Measurements from ENCODE around the gene PPP1R10.

DNA sequence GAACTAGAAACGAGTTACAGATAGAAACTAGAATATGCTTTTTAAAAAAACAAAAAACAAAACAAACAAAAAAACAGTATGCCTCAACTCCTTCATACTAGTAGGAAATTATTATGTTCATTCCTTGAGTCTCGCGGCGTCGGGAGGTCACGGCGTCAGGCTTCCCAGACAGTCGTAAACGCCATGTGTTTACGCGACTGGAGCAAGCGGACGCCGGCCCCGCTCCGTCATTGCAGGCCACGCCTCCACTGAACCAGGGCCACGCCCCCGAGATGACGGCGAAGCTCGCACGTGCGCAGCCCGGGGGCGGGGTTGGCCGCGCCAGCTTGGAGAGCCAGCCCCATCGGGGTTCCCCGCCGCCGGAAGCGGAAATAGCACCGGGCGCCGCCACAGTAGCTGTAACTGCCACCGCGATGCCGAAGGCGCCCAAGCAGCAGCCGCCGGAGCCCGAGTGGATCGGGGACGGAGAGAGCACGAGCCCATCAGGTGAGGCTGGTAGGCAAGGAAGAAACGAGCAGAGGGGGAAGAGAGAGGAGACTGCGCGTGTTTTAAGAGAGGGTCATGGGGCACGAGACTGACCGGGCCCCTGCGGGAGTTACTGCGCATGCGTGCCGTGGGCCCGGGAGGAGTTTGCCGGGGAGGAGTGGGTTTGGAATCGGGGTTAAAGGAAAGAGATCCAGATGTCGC lies 45.8 kb downstream of the PPP1R10 start, which contains the start of gene ABCF1:
- TF ChIP-seq, protein P1, sequence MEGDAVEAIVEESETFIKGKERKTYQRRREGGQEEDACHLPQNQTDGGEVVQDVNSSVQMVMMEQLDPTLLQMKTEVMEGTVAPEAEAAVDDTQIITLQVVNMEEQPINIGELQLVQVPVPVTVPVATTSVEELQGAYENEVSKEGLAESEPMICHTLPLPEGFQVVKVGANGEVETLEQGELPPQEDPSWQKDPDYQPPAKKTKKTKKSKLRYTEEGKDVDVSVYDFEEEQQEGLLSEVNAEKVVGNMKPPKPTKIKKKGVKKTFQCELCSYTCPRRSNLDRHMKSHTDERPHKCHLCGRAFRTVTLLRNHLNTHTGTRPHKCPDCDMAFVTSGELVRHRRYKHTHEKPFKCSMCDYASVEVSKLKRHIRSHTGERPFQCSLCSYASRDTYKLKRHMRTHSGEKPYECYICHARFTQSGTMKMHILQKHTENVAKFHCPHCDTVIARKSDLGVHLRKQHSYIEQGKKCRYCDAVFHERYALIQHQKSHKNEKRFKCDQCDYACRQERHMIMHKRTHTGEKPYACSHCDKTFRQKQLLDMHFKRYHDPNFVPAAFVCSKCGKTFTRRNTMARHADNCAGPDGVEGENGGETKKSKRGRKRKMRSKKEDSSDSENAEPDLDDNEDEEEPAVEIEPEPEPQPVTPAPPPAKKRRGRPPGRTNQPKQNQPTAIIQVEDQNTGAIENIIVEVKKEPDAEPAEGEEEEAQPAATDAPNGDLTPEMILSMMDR (IDR thresholded peaks at IDR 0.05): no peak
- TF ChIP-seq EZH2phosphoT487 (IDR thresholded peaks at IDR 0.05): no peak
